ENCODE data around the gene COLGALT1.

Gene COLGALT1

GRCh38 chr19:17576758-17577456 is 21.5 kb downstream of the COLGALT1 start:
- H3K4me1 ChIP-seq (ENCODE audit: insufficient read depth, poor library complexity, severe bottlenecking): no peaks in the 10 kb centered on the region

GRCh38 chr19:17577457-17578097 is 22.1 kb downstream of the COLGALT1 start:
- Histone ChIP-seq H3K9me3 (ENCODE audit: severe bottlenecking) (no peaks in the 10 kb centered on the region), H3K4me3 (ENCODE audit: severe bottlenecking) (no peak overlapping the region), H3K4me1 (ENCODE audit: insufficient read depth, poor library complexity, severe bottlenecking) (no peaks in the 10 kb centered on the region), H3K27me3 (ENCODE audit: insufficient read depth, poor library complexity, severe bottlenecking) (no peaks in the 10 kb centered on the region), H3K36me3 (ENCODE audit: low read depth) (peaks cover 84% of the 10 kb centered on the region), H3K27ac (ENCODE audit: poor library complexity, severe bottlenecking) (no peak overlapping the region)
- no peak for TF ChIP-seq CTCF (IDR thresholded peaks at IDR 0.05; ENCODE audit: poor library complexity, severe bottlenecking)
- no peak for DNase-seq (ENCODE audit: low spot score)
- ATAC-seq (ENCODE audit: low read depth): no peak

More at GRCh38 chr19:17576758-17577456, 21.5 kb downstream of the COLGALT1 start:
- Histone ChIP-seq H3K36me3 (ENCODE audit: low read depth) (peaks cover 84% of the 10 kb centered on the region), H3K27me3 (ENCODE audit: insufficient read depth, poor library complexity, severe bottlenecking) (no peaks in the 10 kb centered on the region), H3K4me3 (ENCODE audit: severe bottlenecking) (no peak overlapping the region), H3K27ac (ENCODE audit: poor library complexity, severe bottlenecking) (no peak overlapping the region), H3K9me3 (ENCODE audit: severe bottlenecking) (no peaks in the 10 kb centered on the region)
- no peak for TF ChIP-seq CTCF (IDR thresholded peaks at IDR 0.05; ENCODE audit: poor library complexity, severe bottlenecking)
- ATAC-seq (ENCODE audit: low read depth): peak; percentile 43
- DNase-seq (ENCODE audit: low spot score): peak; percentile 85

GRCh38 chr19:17579661-17580244 is 24.3 kb downstream of the COLGALT1 start:
- Histone ChIP-seq H3K4me1 (ENCODE audit: insufficient read depth, poor library complexity, severe bottlenecking) (no peaks in the 10 kb centered on the region), H3K36me3 (ENCODE audit: low read depth) (peaks cover 65% of the 10 kb centered on the region), H3K4me3 (ENCODE audit: severe bottlenecking) (no peak overlapping the region), H3K27ac (ENCODE audit: poor library complexity, severe bottlenecking) (no peak overlapping the region), H3K9me3 (ENCODE audit: severe bottlenecking) (no peaks in the 10 kb centered on the region), H3K27me3 (ENCODE audit: insufficient read depth, poor library complexity, severe bottlenecking) (no peaks in the 10 kb centered on the region)
- TF ChIP-seq CTCF (IDR thresholded peaks at IDR 0.05; ENCODE audit: poor library complexity, severe bottlenecking): no peak
- ATAC-seq (ENCODE audit: low read depth) (peak; percentile 95), DNase-seq (ENCODE audit: low spot score) (peak; percentile 92)

- Histone ChIP-seq H3K36me3 (ENCODE audit: low read depth) (peaks cover 57% of the 10 kb centered on the region), H3K4me3 (ENCODE audit: severe bottlenecking) (no peak overlapping the region), H3K4me1 (ENCODE audit: insufficient read depth, poor library complexity, severe bottlenecking) (no peaks in the 10 kb centered on the region), H3K27me3 (ENCODE audit: insufficient read depth, poor library complexity, severe bottlenecking) (no peaks in the 10 kb centered on the region), H3K27ac (ENCODE audit: poor library complexity, severe bottlenecking) (no peak overlapping the region), H3K9me3 (ENCODE audit: severe bottlenecking) (no peaks in the 10 kb centered on the region)
- DNase-seq (ENCODE audit: low spot score): no peak
- no peak for TF ChIP-seq CTCF (IDR thresholded peaks at IDR 0.05; ENCODE audit: poor library complexity, severe bottlenecking)
- no peak for ATAC-seq (ENCODE audit: low read depth)
Observed at GRCh38 chr19:17580470-17581144, 25.2 kb downstream of the COLGALT1 start.
